ENCODE results near the gene ZBTB40.

Gene ZBTB40

DNA sequence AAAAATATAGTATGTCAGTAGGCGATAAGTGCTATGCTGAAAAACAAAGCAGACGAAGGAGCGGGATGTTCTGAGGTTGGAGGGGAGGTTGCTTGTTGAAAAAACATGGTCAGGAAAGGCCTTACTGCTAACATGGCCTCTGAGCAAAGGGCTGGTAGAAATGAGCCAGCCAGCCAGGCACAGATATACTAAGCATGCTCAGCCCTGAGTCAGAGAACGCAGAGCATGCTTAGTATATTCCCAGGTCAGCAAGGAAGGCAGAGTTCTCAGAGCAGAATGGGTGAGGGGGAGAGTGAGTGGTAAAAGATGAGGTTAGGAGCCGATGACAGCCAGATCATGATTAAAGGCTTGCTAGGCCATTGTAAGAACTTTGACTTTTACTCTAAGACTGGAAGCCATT lies 36.7 kb downstream of the ZBTB40 start:
- Histone ChIP-seq H3K4me2 (ENCODE audit: low read length) (no peak overlapping the region), H2AFZ (ENCODE audit: low read length) (no peak overlapping the region), H3K9me2 (ENCODE audit: low read depth, low read length) (no peaks in the 10 kb centered on the region), H3K27me3 (ENCODE audit: insufficient read depth, low read length) (no peaks in the 10 kb centered on the region), H3K9ac (ENCODE audit: low read length) (no peak overlapping the region), H3K36me3 (ENCODE audit: insufficient read depth, low read length) (peaks cover 21% of the 10 kb centered on the region), H3K27ac (ENCODE audit: low read depth, low read length, poor library complexity, severe bottlenecking) (no peak overlapping the region), H4K20me1 (ENCODE audit: insufficient read depth, low read length) (no peaks in the 10 kb centered on the region), H3K4me1 (ENCODE audit: insufficient read depth, low read length, severe bottlenecking) (no peaks in the 10 kb centered on the region), H3K79me2 (ENCODE audit: insufficient read depth, low read length) (peaks cover 17% of the 10 kb centered on the region), H3K4me3 (ENCODE audit: low read depth, low read length, poor library complexity, severe bottlenecking) (no peak overlapping the region), H3K9me3 (ENCODE audit: low read length) (no peaks in the 10 kb centered on the region; the same call in 1 of the 2 replicates), H3F3A (ENCODE audit: insufficient read depth, low read length) (no peaks in the 10 kb centered on the region)
- TF ChIP-seq EZH2 (IDR thresholded peaks at IDR 0.05; ENCODE audit: borderline replicate concordance, low read length) (no peak), CTCF (IDR thresholded peaks at IDR 0.05; ENCODE audit: low read length) (no peak)

DNA sequence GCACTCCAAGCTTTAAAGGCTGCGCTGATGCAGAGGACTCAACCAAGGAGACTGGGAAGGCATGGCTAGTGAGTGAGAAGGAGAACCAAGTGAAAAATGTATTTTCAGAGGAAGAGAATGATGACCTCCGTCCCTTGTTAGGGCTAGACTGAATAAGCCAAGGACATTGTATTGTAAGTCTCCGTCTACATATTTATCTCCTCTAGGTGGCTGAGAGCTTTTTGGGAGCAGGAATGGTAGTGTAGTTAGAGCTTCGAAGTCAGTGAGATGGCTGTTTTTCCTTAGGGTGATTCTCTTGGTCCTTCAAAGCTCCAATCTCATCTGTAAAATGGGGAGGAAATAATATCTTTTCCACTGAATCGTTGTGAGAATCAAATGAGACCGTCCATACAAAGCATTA lies 37.6 kb downstream of the ZBTB40 start:
- H3K4me1 ChIP-seq (ENCODE audit: insufficient read depth, low read length, severe bottlenecking) = no peaks in the 10 kb centered on the region
- no peaks in the 10 kb centered on the region for H3K9me2 ChIP-seq (ENCODE audit: low read depth, low read length)
- H3K27me3 ChIP-seq (ENCODE audit: insufficient read depth, low read length) = no peaks in the 10 kb centered on the region
- H3F3A ChIP-seq (ENCODE audit: insufficient read depth, low read length) = no peaks in the 10 kb centered on the region
- no peak overlapping the region for H3K27ac ChIP-seq (ENCODE audit: low read depth, low read length, poor library complexity, severe bottlenecking)
- no peak overlapping the region for H3K9ac ChIP-seq (ENCODE audit: low read length)
- H3K4me3 ChIP-seq (ENCODE audit: low read depth, low read length, poor library complexity, severe bottlenecking) = no peak overlapping the region
- H3K36me3 ChIP-seq (ENCODE audit: insufficient read depth, low read length) = peaks cover 27% of the 10 kb centered on the region
- TF ChIP-seq CTCF (IDR thresholded peaks at IDR 0.05; ENCODE audit: low read length) (no peak), EZH2 (IDR thresholded peaks at IDR 0.05; ENCODE audit: borderline replicate concordance, low read length) (no peak)
- H4K20me1 ChIP-seq (ENCODE audit: insufficient read depth, low read length) = no peaks in the 10 kb centered on the region
- no peak overlapping the region for H2AFZ ChIP-seq (ENCODE audit: low read length)
- peaks cover 17% of the 10 kb centered on the region for H3K79me2 ChIP-seq (ENCODE audit: insufficient read depth, low read length)
- no peaks in the 10 kb centered on the region; the same call in 1 of the 2 replicates for H3K9me3 ChIP-seq (ENCODE audit: low read length)
- H3K4me2 ChIP-seq (ENCODE audit: low read length) = no peak overlapping the region

- TF ChIP-seq EZH2 (IDR thresholded peaks at IDR 0.05; ENCODE audit: borderline replicate concordance, low read length) = no peak
- no peak for TF ChIP-seq CTCF (IDR thresholded peaks at IDR 0.05; ENCODE audit: low read length)
- Histone ChIP-seq H4K20me1 (ENCODE audit: insufficient read depth, low read length) (no peaks in the 10 kb centered on the region), H3K79me2 (ENCODE audit: insufficient read depth, low read length) (peaks cover 14% of the 10 kb centered on the region), H3K4me1 (ENCODE audit: insufficient read depth, low read length, severe bottlenecking) (no peaks in the 10 kb centered on the region), H3K36me3 (ENCODE audit: insufficient read depth, low read length) (peaks cover 32% of the 10 kb centered on the region), H2AFZ (ENCODE audit: low read length) (no peak overlapping the region), H3F3A (ENCODE audit: insufficient read depth, low read length) (no peaks in the 10 kb centered on the region), H3K27me3 (ENCODE audit: insufficient read depth, low read length) (no peaks in the 10 kb centered on the region), H3K9ac (ENCODE audit: low read length) (no peak overlapping the region), H3K9me2 (ENCODE audit: low read depth, low read length) (no peaks in the 10 kb centered on the region), H3K9me3 (ENCODE audit: low read length) (no peaks in the 10 kb centered on the region; the same call in 1 of the 2 replicates), H3K4me2 (ENCODE audit: low read length) (no peak overlapping the region), H3K4me3 (ENCODE audit: low read depth, low read length, poor library complexity, severe bottlenecking) (no peak overlapping the region), H3K27ac (ENCODE audit: low read depth, low read length, poor library complexity, severe bottlenecking) (no peak overlapping the region)
These were observed 38.2 kb downstream of the ZBTB40 start for GRCh38 chr1:22489823-22490222.

Data from OCI-LY1 (cell line).